C4-2B (cell line): ENCODE data around the gene PLCB2.

Experiments used
- CTCF ChIP-seq: fragments of 450-650 bp; conservative IDR thresholded peaks from 2 replicates; pipeline ENCODE4 v1.5.1; 2017; ENCODE audit warnings: mild to moderate bottlenecking
- ZFX ChIP-seq: fragments of 450-650 bp; IDR thresholded peaks from 2 replicates; pipeline ENCODE4 v1.6.1; 2017

GRCh38 chr15:40314723-40315276 lies 7.1 kb upstream of the PLCB2 start:
- TF ChIP-seq CTCF (no peak), ZFX (no peak)
